HUES64 (cell line): ENCODE measurements around the gene MEGF11. TPM values are rescaled to one million over a fixed set of nuclear protein-coding genes. Genes with fewer than 3 reads are reported as not detected.

Experiments used
- H3K27ac ChIP-seq: 2 replicates; pipeline ENCODE4 v1.7.0; 2013; ENCODE audit warnings: low read depth, low read length, inconsistent platforms
- H3K27me3 ChIP-seq: 2 replicates; pipeline ENCODE4 v1.6.1; 2013; ENCODE audit warnings: mild to moderate bottlenecking, low read length; ENCODE audit not compliant: insufficient read depth
- H3K36me3 ChIP-seq: 2 replicates; pipeline ENCODE4 v1.6.1; 2013; ENCODE audit warnings: mild to moderate bottlenecking, low read length; ENCODE audit not compliant: insufficient read depth
- H3K4me1 ChIP-seq: 2 replicates; pipeline ENCODE4 v1.6.1; 2013; ENCODE audit warnings: mild to moderate bottlenecking, low read length, moderate library complexity; ENCODE audit not compliant: insufficient read depth
- H3K4me3 ChIP-seq: 2 replicates; pipeline ENCODE4 v1.5.1; 2013; ENCODE audit warnings: mild to moderate bottlenecking, low read length, moderate library complexity
- H3K9ac ChIP-seq: 2 replicates; pipeline ENCODE4 v1.6.1; 2013; ENCODE audit warnings: mild to moderate bottlenecking, low read depth, low read length
- H3K9me3 ChIP-seq: 2 replicates; pipeline ENCODE4 v1.6.1; 2013; ENCODE audit warnings: low read depth, low read length; ENCODE audit not compliant: insufficient read depth
- WGBS: fragments of 150-250, 120-280 bp; methylation state at CpG from one replicate; pipeline ENCODE4 v1.1.7; 2013; ENCODE audit warnings: missing lambda C conversion rate; 5-methylcytosine and 5-hydroxymethylcytosine counted together
- polyA plus RNA-seq, 2 experiments: library from polyadenylated mRNA; stranded (reverse); fragments of 50-300 nt; gene quantifications; one replicate each; pipeline ENCODE4 v1.2.3, GENCODE V29; 2013

MEGF11 gene
- 0.60 TPM for polyA plus RNA-seq (2013, experiment 1 of 2)
- polyA plus RNA-seq (2013, experiment 2 of 2) = 1.0 TPM

DNA sequence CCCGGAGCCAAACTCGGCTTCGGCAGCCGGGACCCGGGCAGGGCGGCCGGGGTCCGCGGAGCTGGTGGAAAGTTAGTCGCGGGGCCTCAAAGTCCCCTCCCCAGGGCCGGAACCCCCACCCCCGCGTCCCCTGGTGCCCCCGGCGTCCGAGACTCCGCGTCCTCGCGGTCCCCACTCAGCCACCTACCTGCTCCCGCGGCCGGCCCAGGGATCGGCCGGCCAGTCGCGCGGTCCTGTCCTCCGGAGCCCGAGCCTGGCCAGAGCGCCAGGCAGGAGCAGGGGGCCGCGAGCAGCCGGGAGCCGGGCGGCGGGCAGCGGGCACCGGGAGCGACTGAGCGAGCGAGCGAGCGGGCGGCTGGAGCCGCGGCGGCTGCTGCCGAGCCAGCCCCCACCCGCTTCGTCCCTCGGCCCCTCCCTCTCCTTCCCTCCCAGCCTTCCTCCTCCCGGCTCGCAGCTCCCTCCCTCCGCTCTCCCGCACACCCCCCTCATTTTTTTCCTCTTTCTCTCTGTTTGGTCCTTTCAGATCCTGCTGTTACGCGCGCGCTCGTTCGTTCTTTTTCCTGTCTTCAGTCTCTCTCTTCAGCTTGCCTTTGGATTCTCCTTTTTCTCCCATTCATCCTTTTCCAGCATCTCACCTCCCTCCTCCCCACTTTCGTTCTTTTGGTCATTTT is at the start of gene MEGF11:
Gene MEGF11, minus strand, starts transcription at position 333 of the 671 bp plus-strand sequence. CDS start 125,347 bp downstream, outside the sequence.
- H3K27me3 ChIP-seq = peaks cover 95% of the 10 kb centered on the region
- under 1% methylated on average over 64 of the region's 64 CpGs for WGBS

DNA sequence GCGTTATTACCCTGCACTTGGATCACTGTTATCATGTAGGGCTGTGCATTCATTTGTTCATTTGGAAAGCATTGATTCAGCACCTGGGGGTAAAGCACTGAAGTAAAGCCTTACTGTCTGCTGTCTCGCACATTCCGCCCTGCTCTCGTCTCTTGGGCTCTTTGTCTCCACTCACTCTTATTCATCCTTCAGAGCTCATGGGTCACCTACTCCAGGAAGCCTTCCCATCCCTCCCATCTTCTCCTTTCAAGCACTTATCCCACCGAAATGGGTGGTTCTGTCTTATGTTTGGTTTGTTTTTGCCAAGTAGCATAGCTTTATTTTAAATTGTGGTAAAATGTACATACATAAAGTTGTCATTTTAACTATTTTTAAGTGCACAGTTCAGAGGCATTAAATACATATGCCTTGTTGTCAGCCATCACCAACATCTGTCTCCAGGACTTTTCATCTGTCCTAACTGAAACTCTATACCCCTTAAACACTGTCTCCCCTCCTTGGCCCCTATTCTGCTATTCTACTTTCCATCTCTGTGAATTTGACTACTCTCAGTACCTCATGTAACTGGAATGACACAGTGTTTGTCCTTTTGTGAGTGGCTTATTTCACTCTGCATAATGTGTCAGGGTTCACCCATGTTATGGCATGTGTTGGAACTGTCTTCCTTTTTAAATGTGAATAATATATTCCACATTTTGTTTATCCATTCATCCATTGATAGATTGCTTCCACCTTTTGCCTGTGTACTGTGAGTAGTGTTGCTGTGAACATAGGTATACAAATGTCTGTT is 49.1 kb upstream of the MEGF11 start:
- Histone ChIP-seq H3K27me3 (no peaks in the 10 kb centered on the region), H3K4me1 (no peaks in the 10 kb centered on the region; the same call in 1 of the 2 replicates), H3K36me3 (no peaks in the 10 kb centered on the region), H3K9me3 (no peaks in the 10 kb centered on the region), H3K4me3 (no peak overlapping the region), H3K27ac (no peak overlapping the region), H3K9ac (no peak overlapping the region)
- WGBS = 79% methylated on average over 4 of the region's 5 CpGs

More for the DNA sequence above, at the start of gene MEGF11:
- Histone ChIP-seq H3K36me3 (no peaks in the 10 kb centered on the region), H3K4me3 (peak within 1 kb of the TSS; percentile 59), H3K27ac (no peak within 1 kb of the TSS), H3K9me3 (no peaks in the 10 kb centered on the region), H3K9ac (no peak within 1 kb of the TSS), H3K4me1 (peaks cover 17% of the 10 kb centered on the region)

DNA sequence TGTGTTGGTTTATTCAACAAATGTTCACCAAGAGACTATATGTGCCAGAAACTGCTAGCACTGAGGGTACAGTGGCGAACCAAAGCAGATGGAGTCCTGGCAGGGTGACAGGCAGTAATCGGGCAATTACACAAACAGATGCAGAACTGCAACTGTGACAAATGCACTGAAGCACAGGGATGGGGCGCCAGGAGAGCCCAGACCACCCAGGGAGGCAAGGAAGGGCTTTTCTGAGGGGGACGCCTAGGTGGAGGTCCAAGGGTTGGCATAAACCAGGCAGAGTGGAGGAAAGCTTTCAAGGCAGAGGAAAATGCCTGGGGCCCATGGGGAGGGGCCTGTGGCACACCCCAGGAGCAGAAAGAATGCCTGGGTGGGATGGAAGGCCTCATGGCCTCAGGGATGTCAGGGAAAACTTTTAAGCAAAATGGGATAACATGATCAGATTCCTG is 45.3 kb upstream of the MEGF11 start:
- Histone ChIP-seq H3K36me3 (no peaks in the 10 kb centered on the region), H3K27ac (no peak overlapping the region), H3K27me3 (no peaks in the 10 kb centered on the region), H3K4me1 (peaks cover 17% of the 10 kb centered on the region), H3K4me3 (no peak overlapping the region), H3K9ac (no peak overlapping the region), H3K9me3 (no peaks in the 10 kb centered on the region)
- WGBS = 65% methylated on average over 4 of the region's 4 CpGs

DNA sequence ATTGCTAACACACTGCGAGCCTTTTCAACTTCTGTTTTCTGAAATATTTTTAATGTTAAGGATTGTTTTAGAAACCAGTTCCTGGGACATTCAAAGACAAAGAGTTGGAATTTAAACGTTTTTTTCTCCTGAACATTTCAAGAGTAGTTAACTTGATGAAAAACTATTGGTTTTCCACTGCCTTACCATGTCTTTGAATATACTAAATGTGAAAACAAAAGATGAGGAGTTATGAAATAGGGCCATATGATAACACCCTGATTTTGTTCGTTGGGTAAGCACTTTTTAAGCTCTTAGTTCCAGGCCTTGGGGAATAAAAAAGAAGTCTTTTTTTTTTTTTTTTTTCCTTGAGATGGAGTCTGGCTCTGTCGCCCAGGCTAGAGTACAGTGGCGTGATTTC is 42.6 kb upstream of the MEGF11 start:
- H3K9ac ChIP-seq = no peak overlapping the region
- H3K36me3 ChIP-seq = no peaks in the 10 kb centered on the region
- H3K4me1 ChIP-seq = peaks cover 21% of the 10 kb centered on the region
- H3K4me3 ChIP-seq = no peak overlapping the region
- peaks cover 4% of the 10 kb centered on the region; the same call in 1 of the 2 replicates for H3K27me3 ChIP-seq
- H3K27ac ChIP-seq = no peak overlapping the region
- WGBS = 88% methylated on average over 5 of the region's 5 CpGs
- no peaks in the 10 kb centered on the region for H3K9me3 ChIP-seq

DNA sequence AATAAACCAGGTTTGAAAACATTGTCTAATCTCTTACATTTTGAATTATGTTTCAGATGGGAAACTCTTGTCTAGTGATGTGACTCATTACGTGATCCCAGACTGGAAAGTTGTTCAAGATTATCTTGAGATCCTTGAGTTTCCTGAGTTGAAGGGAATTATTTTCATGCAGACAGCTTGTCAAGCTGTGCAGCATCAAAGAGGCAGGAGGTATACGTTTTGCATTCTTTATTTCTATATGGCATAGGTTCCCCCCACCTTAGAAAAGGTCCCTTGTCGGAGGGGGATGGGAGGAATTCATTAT is 41.3 kb upstream of the MEGF11 start:
- peak overlapping the region; percentile 55 for H3K4me3 ChIP-seq
- 75% methylated on average over 2 of the region's 3 CpGs for WGBS
- peak overlapping the region; percentile 3; the same call in 1 of the 2 replicates for H3K9ac ChIP-seq
- no peaks in the 10 kb centered on the region for H3K36me3 ChIP-seq
- H3K9me3 ChIP-seq = no peaks in the 10 kb centered on the region
- no peak overlapping the region for H3K27ac ChIP-seq
- H3K4me1 ChIP-seq = peaks cover 21% of the 10 kb centered on the region
- H3K27me3 ChIP-seq = peaks cover 4% of the 10 kb centered on the region; the same call in 1 of the 2 replicates

DNA sequence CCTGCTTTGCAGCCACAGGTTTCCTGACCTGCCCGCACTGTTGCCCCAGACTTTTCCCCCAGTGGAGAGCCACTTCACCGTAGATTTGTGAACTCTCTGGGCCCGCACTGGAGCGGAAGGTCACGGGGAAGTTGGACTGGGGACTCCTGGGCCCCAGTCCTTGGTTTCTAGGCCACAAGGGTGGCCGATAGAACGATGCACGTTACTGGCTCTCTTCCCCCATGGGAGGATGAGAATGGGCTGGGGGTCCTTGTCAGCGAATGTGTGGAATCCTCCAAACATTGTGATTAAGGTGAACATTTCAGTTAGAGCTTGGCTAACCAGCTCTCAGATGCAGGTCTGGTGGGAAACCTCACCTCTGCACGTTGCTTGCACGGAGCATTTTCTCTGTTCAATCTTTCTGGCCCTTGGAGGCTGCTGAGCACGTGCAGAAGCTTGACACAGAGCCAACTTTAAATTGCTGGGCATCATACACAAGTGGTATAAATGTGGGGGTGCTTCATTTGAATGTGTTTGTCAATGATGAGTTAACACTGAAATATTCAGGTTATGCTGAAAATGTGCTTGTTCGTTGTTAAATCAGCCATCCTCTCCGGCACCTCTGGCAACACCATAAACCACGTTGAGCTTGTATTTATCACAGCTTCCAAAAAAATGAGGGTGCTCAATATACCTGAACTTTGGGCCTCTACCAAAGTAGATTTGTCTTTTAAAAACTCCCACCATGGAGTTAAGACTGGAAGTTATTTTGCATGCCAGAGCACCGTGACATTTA is 40.8 kb upstream of the MEGF11 start:
- Histone ChIP-seq H3K4me3 (peak overlapping the region; percentile 55), H3K9ac (peak overlapping the region; percentile 68), H3K27me3 (peaks cover 4% of the 10 kb centered on the region; the same call in 1 of the 2 replicates), H3K4me1 (peaks cover 21% of the 10 kb centered on the region), H3K9me3 (no peaks in the 10 kb centered on the region), H3K36me3 (no peaks in the 10 kb centered on the region), H3K27ac (peak overlapping the region; percentile 56; the same call in 1 of the 2 replicates)
- WGBS = 14% methylated on average over 15 of the region's 16 CpGs

DNA sequence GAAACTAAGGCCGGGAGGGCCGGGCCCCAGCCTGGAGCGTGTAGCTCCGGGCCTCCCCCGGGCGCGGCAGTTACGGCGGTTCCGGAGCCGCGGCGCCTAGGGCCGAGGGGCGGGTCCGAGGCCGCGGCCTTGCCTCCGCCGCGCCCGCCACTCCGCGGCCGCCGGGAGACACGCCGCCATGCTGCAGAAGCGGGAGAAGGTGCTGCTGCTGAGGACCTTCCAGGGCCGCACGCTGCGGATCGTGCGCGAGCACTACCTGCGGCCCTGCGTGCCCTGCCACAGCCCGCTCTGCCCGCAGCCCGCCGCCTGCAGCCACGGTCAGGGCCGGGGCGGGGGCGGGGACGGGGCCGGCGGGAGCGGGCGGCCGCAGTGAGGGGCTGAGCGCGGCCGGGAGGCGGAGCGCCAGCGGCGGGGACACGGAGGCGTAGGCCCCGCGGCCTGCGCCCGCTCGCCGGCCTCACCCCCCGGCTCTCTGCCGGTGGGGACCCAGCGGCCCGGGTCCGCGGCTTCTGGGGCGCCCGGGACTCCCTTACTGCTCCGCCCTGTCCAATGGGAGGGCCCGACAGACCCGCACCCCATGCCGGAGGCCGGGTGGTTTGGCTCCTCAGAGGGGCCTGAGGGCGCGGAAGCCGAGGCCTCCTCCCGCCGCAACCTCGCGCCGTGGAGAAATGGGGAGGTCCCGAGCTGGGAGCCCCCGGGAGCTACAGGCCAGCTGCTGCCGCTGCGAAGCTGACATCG is 40.0 kb upstream of the MEGF11 start, which contains the start of gene DIS3L:
Gene DIS3L, plus strand, starts transcription at position 150 of the 738 bp plus-strand sequence. Its CDS starts 29 bp downstream, at position 179.
- Histone ChIP-seq H3K27me3 (peaks cover 4% of the 10 kb centered on the region; the same call in 1 of the 2 replicates), H3K4me3 (peak within 1 kb of the TSS; percentile 55), H3K4me1 (peaks cover 21% of the 10 kb centered on the region), H3K36me3 (no peaks in the 10 kb centered on the region), H3K9ac (peak within 1 kb of the TSS; percentile 68), H3K27ac (peak within 1 kb of the TSS; percentile 56), H3K9me3 (no peaks in the 10 kb centered on the region)
- WGBS = under 1% methylated on average over 92 of the region's 92 CpGs

DNA sequence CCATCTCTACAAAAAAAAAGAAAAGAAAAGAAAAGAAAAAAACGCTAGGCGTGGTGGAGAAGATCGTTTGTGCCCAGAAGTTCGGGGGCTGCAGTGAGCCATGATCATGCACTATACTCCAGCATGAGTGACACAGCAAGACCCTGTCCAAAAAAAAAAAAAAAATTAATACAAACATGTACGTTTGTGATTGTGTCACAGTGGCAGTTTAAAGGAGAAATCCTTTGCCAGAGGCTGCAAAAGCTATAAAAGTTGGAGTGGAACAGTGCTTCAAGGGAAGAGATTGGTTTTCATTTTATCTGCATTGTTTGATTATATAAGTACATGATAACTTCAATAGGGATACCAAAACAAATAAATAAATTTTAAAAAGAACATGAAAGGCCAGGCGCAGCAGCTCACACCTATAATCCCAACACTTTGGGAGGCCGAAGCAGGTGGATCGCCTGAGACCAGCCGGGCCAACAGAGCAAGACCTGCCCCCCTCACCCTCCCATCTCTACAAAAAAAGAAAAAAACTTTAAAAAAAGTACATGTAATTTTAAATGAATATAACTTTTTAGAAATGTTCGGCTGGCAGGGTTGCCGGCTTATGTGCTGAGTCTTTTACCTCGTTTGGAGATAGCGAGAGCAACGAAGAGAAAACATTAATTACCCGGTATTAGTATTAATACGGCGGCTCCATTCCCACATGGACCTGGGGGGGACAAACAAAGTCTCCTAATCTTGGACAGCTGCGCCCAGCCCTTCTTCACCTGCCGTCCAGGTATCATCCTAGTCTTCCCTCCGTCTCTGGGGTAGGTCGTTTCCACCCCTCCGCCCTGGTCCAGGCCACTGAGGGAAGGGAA is 39.2 kb upstream of the MEGF11 start:
- peaks cover 4% of the 10 kb centered on the region; the same call in 1 of the 2 replicates for H3K27me3 ChIP-seq
- H3K36me3 ChIP-seq = no peaks in the 10 kb centered on the region

DNA sequence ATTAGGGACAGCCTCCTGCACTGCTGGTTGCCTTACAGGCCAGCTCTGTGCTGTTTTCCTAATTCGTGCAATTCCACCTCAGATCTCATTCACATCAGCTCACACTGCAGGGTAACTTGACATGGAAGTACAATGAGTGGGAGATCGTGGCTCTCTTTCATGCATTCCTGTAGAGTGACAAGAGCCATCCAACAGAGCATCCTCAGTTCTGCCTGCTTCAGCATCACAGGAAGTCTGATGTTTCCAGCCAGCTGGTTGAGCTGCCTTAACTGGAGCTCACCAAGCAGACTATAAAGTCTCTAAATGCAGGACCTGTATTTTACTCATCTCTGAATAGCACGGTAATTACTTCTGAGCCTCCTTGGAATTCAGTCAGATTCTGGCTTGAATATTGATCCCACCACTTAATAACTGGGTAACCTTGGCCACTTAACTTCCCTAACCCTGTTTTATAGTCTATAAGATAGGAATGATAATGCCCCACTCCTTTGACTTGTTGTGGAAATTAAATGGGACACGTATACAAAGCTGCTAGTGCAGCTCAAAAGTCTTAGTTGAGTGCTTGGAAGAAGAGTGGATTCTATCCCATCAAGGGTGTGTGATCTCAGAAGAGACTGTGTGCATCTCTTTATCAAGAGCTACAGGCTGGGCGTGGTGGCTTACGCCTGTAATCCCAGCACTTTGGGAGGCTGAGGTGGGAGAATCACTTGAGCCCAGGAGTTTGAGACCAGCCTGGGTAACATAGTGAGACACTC is 38.4 kb upstream of the MEGF11 start:
- H3K27me3 ChIP-seq = peaks cover 4% of the 10 kb centered on the region; the same call in 1 of the 2 replicates
- no peak overlapping the region for H3K27ac ChIP-seq
- no peak overlapping the region for H3K4me3 ChIP-seq
- no peaks in the 10 kb centered on the region for H3K9me3 ChIP-seq
- H3K9ac ChIP-seq = no peak overlapping the region
- WGBS = 80% methylated on average over 6 of the region's 6 CpGs
- peaks cover 25% of the 10 kb centered on the region for H3K4me1 ChIP-seq
- H3K36me3 ChIP-seq = no peaks in the 10 kb centered on the region

More for the DNA sequence above, 39.2 kb upstream of the MEGF11 start:
- Histone ChIP-seq H3K9ac (peak overlapping the region; percentile 68), H3K4me3 (peak overlapping the region; percentile 55), H3K4me1 (peaks cover 21% of the 10 kb centered on the region), H3K27ac (peak overlapping the region; percentile 46), H3K9me3 (no peaks in the 10 kb centered on the region)
- 45% methylated on average over 22 of the region's 22 CpGs for WGBS
